Measurements from ENCODE around the gene SORD.
"Not testable (repeated sequence)": the region's sequence is repeated elsewhere in the genome, so short reads cannot be mapped to it uniquely, and the experiment has no call there.

SORD gene

DNA sequence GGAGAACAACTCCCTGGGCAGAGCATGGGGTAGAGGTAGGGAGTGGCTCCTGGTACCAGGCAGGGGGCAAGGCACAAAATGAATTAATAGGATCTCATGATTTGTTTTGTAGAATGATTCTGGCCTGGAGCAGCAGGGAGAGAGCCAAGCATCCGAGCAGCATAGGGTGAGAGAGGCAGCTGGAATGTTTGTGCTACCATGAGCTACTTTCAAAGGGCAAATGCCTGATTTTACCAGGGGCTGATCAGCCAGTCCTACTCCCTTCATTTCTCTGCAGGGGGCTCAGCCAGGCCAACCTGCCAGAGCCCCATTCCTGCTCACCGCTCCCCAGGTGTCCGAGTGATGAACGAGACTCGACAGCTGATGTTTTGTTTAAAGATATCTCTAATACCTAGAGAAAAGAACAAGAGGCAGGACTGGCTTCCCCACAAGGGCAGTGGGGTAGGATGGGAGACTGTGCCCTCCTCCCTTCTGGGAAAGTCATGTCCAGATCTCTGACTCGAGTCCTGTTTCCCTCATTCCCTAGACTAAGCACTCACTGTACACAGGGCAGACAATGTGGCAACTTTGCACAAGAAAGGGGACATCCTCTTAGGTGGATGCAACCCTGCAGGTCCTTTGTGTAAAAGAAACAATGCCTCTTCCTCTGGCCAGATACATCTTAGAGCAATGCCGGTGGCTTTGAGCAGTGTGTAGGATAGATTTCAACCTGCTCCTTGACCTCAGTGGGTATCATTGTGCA lies 78.1 kb downstream of the SORD start:
- no peak for DNase-seq

DNA sequence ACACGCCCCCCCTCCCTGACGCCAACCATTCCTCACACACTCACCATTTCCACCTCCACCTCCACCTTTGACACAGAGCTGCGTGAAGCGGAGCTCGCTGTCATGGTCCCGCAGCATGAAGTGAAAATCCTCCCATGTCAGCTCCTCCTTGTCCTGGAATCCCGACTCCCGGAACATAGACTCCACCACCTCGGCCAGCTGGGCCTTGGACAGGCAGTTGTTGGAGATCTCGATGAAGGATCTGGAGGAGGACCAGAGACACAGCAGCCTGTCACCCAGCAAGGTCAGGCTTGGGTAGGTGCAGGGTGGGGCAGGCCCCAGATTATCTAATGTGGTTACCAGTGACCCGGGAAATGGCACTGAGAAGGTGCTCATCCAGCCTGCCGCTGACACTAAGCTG lies 78.8 kb downstream of the SORD start:
- no peak for DNase-seq

DNA sequence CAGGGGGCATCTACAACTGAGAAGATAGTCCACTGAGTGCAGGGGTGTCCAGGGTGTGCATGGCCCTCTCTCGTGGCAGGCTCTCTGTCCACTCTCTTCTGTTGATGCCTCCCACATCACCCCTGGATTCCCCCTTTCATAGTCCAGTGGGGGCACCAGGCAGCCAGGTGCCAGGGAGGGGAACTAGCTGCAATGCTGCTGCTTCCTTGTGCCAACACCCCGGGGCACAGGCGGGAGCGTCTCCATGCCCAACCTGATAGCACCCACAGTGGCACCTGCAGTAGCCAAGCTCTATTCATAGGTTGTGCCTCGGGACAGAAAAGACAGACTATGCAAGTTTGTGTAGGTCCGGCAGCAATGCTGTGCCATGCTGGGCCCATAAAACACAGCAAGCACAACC lies 79.2 kb downstream of the SORD start:
- no peak for DNase-seq

DNA sequence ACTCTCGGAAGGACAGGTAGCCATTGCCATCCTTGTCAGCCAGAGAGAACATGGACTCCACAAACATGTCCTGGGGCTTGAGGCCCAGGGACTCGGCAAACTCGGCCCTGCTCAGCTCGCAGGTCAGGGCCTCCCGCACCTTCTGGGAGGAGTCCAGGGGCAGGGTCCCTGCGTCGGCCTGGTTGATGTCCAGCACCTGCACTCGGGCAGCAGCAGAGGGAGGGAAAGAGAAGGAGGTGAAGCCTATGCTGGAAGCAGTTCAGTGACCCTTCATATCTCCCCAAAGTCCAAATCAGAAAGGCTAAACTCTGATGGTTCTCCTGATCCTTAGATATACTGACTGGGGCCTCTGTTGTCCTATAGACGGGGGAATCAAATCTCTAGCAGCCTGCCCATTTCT lies 81.2 kb downstream of the SORD start:
- not testable (repeated sequence) for DNase-seq

DNA sequence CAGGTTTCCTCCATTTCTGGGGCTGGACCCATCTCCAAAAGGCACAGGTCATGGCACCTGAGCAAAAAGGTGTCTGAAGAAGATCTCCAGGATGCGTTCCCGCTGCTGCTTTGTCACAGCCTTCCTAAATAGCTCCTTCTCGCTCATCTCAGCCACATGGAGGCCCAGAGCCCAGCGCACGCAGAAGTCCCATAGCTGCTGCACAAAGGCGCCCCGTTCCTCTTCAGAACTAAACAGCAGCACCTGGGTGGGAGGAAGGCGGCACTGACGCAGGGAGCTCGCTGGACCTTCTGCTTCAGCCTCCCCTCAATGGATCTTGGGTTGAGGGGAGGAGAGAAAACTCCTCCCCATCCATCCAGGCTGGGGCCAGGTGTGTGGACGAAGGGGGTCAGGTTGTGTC lies 82.6 kb downstream of the SORD start:
- no peak for DNase-seq

DNA sequence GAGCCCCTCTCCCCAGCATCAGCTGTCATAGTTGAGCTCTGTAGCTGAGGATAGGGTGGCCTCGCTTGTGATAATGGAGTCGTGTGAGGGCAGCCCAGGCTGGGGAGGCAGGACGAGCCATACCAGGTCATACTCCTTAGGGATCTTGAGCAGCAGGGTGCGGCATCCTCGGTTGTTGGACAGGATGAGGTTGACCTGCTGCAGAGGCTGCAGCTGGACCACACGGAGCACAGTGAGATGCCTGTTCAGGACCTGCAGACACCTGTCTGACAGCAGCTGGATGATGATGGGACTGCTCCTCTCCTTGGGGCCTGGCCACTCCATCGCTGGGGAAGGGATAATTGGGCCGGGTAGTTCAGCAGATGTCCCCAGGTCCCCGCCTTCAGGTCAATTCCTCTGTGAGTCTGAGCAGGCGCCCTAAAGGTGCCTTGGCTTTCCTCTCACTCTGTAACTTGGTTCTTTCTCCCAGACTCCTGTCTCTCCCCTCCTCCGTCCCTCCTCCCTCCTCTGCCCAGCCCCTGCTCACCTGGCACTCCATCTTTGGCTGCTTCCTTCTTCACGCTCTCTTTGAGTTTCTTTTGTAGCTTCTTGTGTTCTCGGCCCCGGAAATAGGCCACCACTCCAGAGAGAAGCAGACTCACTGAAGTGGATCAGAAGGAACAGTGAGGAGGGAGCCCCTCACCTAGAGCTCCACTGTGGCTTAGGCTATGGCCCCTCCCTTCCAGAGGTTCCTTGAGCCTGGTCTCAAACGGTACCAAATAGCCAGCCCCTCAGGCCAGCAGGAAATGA lies 83.2 kb downstream of the SORD start:
- DNase-seq = no peak

DNA sequence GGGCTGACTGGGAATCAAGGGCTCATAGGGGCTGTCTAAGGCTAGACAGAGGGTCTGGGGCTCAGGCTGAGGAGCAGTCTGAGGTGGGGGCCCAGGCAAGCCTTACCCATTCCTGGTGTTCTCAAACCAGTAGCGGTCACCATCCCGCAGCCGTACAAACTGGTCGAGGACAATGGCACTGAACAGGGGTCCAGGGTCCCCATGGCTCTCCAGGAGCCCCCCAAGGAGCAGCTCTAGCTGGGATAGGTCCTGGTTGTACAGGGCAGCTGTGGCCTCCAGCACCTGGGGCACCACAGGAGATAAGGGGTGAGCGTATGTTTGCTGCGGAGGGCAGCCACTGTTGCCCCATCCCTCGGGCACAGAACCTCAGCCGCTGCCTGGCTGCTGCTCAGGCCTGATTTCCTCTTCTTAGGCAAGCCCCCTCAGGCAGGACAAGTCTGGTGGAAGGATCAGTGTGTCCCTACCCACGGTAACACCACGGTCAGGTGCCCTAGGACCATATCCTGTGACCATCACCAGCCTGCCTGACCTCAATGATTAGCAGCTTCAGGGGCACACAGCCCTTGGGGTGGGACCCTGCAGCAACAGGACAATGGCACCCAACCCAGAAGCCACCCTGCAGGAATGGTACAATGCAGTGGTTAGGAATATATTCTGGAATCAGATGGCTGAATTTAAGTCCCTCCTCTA lies 85.1 kb downstream of the SORD start:
- no peak for DNase-seq

DNA sequence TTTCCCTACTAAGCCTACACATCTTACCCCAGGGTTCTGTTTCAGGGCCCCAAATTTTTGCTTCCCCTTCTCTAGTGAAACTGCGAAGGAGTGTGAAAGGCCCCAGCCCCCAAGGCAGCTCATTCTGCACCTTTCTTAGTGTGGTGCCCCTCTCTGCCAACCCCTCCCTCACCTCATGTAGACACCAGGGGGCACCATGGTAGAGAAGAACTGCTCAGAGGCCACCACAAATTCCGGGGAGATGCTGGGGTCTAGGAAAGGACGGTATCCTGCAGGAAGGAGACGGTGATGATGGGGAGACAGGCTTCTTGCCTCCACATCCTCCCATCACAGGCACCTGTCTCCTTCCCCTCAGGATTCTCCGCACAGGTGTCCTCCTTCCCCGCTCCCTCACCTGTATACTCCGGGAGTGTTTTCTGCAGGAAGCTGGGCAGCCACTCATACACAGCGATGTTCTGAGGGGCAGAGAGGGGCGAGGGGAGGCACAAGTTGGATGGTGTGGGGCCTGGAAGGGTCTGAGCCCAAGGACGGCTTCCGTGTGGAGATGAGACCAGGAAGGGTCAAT lies 87.3 kb downstream of the SORD start:
- no peak for DNase-seq

DNA sequence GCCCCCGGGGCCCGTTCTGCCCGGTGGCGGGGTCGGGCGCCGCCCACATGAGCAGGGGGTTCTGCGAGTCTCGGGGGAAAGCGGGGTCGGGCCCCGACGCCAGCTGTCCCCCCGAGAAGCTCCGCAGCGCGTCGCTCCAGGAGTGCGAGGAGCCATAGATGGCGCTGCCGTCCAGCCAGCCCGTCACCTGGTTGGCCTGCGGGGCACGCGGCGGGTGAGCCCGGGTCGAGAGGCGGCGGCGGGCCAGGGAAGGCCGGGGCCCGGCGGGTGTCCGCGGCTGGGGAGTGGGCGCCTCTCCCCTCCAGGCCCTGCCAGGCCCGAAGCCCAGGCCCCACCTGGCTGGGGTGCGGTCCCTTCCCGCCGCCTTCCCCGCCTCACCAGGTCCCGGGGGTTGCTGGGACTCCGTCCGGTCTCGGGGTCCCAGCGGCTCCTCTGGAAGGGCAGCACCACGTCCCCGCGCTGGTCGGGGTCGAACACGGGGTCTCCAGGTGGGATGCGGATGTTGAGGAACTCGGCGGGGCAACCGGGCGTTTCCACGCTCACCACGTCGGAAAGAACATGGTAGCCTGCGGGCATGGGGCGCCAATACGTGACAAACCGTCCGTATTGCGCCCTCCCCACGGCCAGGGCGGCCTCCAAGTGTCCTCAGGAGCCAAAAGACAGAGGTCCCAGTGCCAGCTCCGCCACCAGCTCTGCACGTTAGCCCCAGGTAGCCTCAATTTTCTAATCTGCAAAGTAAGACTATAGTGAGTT lies 88.6 kb downstream of the SORD start:
- DNase-seq = no peak

DNA sequence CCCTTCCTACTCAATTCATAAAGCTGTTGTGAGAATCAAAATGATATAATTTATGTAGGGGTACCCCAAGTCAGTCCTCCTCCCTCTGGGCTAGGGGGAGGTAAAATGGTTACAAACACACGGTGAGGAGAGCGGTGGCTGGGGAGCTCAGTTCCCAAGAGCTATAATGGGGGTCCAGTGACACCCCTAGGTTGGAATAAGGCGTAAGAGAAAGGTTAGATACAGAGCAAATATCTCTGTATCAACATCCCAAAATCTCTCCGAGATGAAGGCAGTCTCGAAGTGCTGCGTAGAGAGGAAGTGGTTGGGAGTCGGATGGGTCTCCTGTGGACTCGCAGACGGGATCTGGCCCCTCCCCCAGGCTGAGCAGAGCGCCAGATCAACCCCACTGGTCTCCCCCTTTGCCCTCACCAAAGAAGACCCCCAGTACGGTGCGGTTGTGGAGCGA lies 89.2 kb downstream of the SORD start:
- no peak for DNase-seq

DNA sequence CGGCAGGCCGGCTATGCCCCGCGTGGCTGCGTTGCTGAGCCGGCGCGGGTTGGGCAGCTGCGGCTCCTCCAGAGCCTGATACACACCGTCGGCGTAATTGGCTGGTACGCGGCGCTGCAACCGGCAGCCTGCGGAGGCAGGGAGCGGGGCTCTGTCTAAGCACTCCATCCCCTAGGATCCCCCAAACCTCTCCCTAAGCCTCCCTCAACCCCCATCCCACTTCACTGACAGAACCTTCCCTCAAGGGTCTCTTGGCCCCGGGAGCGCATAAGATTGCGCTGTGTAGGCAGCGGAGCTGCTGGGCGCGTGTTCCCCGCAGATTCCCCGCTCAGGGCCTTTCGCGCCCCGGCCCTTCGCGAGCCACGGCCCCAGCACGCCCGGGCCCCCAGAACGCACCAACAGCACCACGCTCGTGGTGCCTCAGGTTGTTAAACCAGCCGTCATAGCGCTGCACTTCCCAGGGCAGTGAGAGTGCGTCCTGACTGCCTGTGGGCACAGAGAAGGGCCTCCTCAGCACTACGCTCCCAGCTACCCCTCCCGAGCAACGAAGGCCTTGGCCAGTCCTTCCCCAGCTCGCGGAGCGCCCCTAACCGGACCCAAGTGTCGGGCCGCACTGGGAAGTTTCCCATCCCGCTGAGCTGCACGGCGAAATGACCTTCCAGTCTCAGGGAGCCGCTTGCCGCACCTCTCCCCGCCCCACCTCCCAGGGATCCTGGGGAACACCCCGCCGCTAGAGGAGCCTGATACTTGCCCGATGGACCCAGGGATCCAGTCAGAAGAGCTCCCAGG lies 89.8 kb downstream of the SORD start:
- no peak for DNase-seq

DNA sequence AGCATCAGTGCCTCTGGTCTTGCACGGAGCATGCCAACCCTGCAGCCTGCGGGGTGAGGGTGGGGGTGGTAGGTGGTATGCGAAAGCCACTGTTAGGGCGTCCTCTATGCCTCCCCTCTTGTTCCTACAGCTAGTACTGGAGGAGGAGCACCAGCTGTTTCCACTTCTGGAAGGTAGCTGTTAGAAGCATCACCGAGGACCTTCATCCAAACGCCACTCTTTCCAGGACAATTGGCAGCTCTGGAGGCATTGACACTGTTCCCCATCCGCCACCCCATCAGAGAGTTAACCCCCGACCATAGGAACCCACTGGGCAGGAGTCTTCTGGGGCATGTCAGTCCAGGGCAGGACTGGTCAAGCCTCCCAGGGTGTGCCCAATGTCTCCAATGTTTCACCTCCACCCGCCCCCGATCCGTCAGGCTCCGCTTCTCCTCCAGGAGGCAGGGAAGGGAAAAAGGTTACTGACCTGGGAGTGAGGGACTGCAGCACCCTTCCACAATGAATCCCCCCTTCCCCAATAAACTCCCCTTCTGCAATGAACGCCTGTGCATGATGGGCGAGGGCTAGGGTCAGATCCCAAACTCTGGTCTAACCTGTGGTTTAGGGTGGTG lies 90.5 kb downstream of the SORD start:
- no peak for DNase-seq

DNA sequence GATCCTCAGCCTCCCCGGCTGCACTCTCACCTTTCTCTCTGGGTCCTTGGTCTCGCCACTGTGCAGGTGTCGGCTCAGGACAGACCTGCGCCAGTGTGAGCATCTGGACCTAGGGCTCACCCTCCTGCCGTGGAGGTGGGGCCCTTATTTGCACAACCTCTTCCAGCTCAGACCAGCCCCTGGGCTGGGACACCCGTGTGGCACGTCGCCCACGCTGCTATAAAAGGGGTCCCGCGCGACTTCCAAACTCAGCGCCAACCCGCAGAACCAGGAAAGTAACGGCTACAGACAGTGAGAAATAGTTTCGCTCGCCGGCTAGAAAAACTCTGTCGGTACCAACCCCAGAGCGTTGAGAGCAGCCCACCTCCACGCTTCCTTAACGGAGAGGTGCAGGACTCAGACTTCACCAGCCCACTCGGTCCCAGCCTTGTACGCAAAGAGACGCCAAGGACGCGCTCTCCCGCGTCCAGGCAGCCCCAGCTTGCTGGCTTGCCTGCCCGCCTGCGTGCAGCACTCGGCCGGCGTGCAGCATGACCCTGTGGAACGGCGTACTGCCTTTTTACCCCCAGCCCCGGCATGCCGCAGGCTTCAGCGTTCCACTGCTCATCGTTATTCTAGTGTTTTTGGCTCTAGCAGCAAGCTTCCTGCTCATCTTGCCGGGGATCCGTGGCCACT lies 91.2 kb downstream of the SORD start, which contains the start of the genes DUOX2 and DUOXA2:
Gene DUOX2 (minus strand): TSS at position 97 of the 675 bp plus-strand sequence. CDS start 761 bp downstream, outside the sequence.
Gene DUOXA2 (plus strand): TSS at position 251 of the 675 bp plus-strand sequence. CDS start 280 bp downstream, at position 531.
- DNase-seq = no peak

DNA sequence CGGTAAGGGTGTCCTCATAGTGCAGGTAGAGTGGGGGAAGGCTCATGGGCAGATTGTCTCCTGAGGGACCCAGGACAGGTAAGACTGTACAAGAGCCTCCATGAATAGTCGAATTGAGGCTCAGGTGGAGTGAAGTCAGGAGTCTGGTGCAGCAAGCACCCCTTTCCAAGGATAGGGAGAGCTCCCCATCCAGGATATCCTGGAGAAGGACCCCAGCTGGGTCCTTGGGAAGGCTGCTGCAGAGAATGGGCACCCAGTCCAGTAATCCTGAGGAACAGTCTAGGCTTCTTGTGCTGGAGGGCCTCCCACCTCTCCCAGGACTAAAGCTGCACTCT lies 91.7 kb downstream of the SORD start:
- no peak for DNase-seq

DNA sequence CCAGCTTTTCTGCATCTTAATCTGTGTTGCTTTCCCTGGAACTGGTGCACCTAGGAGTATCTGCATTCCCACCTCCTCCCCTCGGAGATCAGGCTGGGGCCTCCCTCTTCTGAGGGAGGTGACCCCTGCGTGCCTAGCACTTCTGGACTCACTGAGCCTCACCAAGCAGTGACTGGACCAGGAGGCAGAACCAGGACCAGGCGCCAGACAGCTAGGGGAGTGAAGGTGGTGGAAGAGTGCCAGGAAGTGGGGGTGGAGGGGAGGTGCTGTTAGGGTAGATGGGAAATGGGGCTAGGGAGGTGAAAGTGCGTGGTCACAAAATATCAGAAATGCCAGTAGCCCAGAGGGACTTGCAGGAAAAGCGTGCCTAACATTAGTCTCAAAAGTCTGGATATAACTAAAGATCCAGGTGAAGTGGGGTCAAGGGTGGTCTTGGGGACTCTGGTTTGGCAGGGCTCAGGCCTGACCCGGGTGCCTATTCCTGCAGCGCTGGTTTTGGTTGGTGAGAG lies 92.4 kb downstream of the SORD start:
- no peak for DNase-seq

DNA sequence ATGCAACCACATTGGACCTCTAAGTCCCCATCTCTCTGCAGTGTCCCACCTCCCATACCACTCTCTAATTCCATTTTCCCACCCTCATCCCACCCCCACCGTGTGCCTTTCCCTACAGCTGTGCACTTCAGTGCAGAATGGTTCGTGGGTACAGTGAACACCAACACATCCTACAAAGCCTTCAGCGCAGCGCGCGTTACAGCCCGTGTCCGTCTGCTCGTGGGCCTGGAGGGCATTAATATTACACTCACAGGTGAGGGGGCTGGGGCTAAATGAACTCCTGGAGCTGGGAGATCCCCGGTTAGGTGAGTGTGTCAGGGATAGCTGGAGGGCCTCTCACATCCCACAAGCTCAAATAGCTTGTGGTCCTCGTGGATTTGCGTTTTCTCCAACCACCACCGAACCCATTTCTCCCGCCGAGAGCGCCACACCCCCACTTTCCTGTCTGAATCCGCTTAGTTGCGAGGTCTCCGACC lies 93.0 kb downstream of the SORD start:
- DNase-seq = no peak

DNA sequence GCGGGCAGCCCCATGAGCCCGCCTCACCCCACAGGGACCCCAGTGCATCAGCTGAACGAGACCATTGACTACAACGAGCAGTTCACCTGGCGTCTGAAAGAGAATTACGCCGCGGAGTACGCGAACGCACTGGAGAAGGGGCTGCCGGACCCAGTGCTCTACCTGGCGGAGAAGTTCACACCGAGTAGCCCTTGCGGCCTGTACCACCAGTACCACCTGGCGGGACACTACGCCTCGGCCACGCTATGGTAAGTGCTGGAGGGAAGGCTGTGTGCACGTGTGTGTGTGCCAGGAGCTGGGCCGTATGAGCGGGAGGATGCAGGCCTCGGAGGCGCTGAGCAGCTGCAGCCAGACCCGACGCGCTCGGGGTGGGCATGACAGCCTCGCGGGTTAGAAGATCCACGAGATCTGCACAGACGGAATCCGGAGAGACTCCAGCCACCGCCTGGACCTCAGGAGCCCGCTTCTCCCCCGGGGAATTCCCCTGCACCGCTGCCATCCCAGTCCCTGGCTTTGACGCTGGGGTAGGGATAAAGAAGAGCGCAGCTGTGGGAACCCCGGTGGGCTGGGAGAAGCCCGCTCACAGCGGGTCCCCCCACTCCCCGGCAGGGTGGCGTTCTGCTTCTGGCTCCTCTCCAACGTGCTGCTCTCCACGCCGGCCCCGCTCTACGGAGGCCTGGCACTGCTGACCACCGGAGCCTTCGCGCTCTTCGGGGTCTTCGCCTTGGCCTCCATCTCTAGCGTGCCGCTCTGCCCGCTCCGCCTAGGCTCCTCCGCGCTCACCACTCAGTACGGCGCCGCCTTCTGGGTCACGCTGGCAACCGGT lies 93.7 kb downstream of the SORD start:
- no peak for DNase-seq

DNA sequence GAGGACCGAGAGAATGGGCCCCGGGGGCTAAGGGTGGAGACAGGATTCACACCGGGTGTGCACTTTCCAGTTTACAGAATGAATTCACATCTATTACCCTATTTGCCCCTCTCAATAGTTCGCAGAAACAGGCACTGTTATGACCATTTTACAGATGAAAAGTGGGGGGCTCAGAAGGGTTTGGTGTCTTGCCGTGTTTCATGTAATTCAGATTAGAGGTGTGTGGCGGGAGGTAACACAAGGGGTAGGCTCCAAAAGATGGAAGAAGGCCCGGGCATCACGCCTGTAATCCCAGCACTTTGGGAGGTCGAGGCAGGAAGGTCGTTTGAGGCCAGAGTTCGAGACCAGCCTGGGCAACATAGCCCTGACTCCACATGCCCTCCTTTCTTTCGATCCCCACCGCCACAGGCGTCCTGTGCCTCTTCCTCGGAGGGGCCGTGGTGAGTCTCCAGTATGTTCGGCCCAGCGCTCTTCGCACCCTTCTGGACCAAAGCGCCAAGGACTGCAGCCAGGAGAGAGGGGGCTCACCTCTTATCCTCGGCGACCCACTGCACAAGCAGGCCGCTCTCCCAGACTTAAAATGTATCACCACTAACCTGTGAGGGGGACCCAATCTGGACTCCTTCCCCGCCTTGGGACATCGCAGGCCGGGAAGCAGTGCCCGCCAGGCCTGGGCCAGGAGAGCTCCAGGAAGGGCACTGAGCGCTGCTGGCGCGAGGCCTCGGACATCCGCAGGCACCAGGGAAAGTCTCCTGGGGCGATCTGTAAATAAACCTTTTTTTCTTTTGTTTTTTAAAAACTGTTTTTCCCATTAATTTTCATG lies 94.5 kb downstream of the SORD start:
- DNase-seq = no peak
